ENCODE data around the gene ZNF736. TPM values are rescaled to one million over a fixed set of nuclear protein-coding genes. Genes with fewer than 3 reads are reported as not detected.

The ZNF736 gene
- total RNA-seq (2022; extraction: Qiagen RNA extraction), result 0.06 TPM in 1 of 5 replicates, not detected in the others

GRCh38 chr7:64313740-64314491, at the start of gene ZNF736:
Gene ZNF736, plus strand, starts transcription at chr7:64313961. Its CDS starts 190 bp downstream, at chr7:64314151.

Other genes with a start within 250 kb of the ZNF736 start
- not detected in 5 replicates for gene ZNF735, start 106.8 kb upstream of the ZNF736 start, total RNA-seq (2022; extraction: Qiagen RNA extraction)
- gene ZNF679, start 85.5 kb upstream of the ZNF736 start, total RNA-seq (2022; extraction: Qiagen RNA extraction), result not detected in 5 replicates
- 1.7 to 3.1 TPM (median 2.3 TPM) in 5 replicates for gene ZNF680, start 249.1 kb downstream of the ZNF736 start, total RNA-seq (2022; extraction: Qiagen RNA extraction)

Measured in A549 treated with CORT108297 at 1 μM for 4 hours (cell line).